HG03097 (cell line): ENCODE data around the gene CNNM4.

Experiments used
- ATAC-seq: cut with Tn5 transposase; IDR thresholded peaks from one replicate; pipeline ENCODE4 v1.9.1; 2021; ENCODE audit not compliant: unreplicated experiment, low FRiP score

The CNNM4 gene

DNA sequence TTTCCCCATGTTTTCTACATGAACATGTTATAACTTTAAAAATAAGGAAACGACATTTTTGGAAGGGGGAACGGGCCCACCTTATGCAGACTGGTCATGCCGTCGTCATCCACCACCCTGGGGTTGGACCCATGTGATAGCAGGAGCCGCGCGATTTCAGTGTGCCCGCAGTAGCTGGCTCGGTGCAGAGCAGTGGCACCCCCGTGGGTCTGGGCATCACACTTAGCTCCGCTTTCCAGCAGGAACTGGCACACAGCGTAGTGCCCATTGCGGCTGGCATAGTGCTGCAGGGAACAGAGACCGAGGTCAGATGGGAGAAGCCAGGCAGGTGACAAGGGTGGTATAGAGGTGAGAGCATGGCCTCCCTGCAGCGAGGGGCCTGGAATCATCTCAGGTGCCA, 92.6 kb downstream of the CNNM4 start:
- ATAC-seq: no peak

DNA sequence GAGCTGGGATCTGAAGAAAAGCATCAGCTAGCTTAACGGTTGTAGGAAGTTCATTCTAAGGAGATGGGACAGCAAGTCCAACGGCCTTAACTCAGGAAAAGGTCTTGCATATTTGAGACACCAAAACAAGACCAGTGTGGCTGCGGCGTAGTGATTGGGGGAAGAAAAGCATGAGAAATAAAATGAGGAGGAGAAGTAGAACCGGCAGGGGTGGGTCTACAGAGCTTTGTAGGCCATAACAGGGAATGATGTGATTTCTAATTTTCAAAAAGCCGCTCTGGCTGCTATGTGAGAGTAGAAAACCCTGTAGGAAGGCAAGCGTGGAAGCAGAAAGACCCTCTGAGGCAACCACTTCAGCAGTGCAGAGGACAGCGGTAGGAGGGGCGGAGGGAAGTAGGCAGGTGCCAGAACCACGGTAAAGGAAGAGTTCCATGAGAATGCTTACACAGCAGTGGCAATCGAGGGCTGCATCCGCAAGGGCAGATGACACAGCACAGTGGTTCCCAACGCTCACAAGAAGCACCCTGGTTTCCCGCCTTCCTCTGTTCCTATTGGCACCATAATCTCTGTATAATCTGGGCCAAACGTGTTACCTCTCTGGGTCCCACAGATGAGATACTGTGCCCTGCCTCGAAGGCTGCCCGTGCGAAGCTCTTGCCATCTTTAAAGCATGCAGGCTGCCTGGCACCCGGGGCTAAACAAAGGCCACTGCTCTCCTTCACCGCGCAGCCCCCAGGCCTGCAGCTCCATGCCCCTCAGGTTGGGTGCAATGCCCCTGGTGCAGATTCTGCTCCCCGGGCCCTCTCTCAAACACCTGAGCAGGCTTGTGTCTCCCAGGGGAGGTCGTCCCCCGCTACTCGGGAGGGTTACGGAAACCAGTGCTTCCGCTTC, 96.3 kb downstream of the CNNM4 start:
- peak; percentile 15 for ATAC-seq

DNA sequence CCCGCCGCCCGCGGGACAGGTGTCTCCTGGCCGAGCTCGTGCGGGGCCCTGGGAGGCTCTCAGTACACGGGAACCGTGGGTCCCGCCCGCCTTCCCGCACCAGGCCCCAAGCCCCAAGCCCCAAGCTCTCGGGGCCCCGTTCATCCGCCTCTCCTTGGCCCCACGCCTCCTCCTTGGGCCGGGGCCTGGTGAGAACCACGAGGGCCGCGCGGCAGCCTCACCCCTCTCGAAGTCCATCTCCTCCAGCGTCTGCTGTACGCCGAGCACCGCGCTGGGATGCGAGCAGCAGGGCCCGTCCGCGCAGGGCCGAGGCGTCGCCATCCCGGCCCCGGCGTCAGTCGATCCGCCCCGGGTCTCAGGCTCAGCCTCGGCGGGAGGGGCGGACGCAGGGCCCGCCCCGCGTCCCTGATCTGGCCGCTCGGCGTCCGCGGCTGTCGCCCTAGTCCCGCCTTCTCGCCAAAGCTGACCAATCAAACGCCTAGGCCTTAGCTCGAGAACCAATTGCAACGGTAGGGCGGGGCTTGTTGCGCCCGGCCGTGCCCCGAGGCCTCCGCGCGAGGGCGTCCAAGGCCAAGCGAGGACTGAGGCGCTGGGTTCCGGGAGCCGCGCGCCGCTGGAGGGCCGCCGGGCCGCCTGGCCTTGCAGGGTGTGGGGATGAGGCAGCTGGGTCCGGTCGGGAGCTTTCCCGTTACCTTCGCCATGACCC, 97.1 kb downstream of the CNNM4 start, which contains the start of gene ANKRD39:
Gene ANKRD39 (minus strand): TSS at position 350 of the 706 bp plus-strand sequence. CDS start 29 bp downstream, at position 321.
- ATAC-seq: peak; percentile 91

DNA sequence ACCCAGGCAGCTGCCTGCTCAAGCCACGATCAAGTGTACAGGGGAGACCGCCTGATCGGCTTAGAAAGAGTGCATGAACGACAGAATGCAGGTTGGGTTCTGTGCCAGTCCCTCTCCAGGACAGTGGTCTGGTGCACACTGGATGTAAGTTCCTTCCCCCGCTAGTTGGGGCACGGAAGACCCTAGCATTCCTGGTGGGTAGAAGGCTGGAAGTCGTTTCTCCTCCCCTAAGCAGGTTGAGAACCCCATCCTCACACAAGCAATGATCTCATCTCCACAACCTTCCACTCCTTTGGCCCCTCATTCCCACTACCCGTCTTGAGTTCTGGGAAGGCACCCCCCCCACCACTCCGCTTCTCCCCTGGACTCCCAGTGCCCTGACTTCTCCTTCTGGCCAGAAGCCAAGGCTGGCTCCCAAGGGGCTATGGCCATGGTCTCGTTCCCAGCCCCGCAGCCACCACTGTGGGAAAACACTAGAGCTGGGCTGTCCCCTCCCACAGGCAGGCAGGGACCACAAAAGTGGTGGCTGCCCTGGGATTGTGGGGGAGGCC, 98.5 kb downstream of the CNNM4 start:
- no peak for ATAC-seq

DNA sequence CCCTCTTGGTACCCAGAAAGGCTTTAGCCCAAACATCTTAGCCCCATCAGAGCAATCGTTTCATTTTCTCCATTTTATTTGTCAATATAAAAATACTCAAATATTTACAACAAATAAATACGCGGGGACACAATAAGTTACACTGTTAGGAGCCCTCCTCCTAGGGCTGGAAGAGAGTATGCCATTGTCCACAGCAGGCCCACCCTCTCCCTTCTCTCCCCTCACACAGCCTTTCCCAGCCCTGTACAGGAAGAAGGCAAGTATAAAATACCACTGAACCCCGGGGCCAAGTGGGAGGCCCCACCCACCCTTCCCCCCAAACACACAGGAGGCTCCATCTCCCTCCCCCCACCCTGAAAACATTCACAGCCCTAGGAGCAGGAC, 99.0 kb downstream of the CNNM4 start:
- ATAC-seq: no peak

DNA sequence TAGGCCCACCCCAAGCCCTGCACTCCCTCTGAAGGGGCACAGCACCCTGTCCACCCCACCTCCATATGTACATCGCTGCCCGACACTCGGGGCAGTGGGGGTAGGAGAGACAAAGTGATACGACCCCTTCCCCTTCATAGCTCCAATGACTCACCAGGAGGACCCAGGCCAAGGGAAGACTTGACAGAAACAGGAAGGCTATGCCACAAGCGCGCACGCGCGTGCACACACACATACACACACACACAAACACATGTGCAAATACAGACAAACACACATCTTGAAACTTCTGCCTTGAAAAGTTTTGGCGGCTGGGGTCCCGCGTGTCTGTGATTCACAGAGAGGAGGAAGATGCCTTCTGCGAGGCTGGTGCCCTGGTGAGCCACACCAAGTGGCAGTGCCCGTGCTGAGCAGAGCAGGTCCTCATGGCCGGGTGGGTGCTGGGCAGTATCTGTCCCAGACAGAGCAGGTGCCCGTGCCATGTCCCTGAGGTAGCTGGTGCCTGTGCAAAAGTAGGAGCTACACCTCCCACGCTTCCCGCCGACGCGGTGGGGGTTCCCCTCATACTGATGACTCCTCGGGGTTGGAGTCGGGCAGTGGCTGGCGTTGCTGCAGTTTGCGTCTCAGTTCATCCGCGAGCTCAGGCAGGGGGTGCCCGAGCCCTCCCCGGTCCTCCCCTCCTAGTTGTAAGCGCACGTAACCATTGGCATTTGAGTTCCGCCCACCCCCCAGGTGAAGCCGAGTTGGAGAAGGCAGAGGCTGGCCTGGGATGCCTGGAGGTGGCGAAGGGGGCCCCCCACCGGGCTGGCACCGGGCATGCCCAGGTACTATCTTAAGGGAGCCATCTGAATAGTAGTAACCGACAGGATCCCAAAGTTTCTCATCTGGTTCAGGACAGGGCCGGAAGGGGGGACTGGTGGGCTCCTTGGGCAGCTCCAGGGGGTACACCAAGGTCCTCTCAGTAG, 99.6 kb downstream of the CNNM4 start:
- no peak for ATAC-seq

DNA sequence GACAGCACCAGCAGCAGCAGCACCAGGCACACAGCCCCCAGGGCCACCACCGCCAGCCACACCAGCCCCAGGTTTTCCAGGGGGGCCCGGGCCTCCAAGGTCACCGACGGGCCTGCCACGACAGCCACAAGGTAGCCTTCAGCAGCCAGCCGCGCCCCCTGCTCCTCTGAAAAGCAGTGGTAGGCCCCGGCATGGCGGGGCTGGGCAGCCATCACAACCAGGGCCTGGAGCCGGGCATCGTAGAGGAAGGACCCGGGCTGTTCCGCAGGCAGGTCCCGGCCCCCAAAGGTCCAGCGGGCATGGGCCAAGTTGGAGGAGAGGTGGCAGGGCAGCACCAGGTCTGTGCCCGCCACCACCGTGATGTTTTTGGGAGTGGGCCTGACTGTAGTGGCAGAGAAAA, 100.4 kb downstream of the CNNM4 start:
- ATAC-seq: no peak
